HG03571 (cell line): ENCODE measurements around the gene DCAF5.
"Not testable (repeated sequence)": the region's sequence is repeated elsewhere in the genome, so short reads cannot be mapped to it uniquely, and the experiment has no call there.

Experiments
- ATAC-seq: cut with Tn5 transposase; IDR thresholded peaks from one replicate; pipeline ENCODE4 v1.9.1; 2021; ENCODE audit not compliant: unreplicated experiment

The DCAF5 gene

DNA sequence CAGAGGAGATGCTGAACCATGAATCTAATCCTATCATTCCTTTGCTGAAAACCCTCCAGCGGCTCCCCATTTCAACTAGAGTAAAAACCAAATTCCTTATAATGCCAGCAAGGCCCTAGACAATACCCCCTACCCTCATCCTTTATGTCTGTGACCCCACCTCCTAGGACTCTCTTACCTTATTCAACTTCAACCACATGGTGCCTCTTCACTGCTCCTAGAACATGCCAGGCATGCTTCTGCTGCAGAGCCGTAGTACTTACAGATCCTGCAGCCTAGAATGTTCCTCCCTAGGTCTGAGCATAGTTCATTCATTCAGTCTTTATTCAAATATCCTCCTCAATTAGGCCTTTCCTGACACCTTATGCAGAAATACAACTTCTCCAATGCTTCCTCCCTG is 54.9 kb downstream of the DCAF5 start:
- no peak for ATAC-seq

DNA sequence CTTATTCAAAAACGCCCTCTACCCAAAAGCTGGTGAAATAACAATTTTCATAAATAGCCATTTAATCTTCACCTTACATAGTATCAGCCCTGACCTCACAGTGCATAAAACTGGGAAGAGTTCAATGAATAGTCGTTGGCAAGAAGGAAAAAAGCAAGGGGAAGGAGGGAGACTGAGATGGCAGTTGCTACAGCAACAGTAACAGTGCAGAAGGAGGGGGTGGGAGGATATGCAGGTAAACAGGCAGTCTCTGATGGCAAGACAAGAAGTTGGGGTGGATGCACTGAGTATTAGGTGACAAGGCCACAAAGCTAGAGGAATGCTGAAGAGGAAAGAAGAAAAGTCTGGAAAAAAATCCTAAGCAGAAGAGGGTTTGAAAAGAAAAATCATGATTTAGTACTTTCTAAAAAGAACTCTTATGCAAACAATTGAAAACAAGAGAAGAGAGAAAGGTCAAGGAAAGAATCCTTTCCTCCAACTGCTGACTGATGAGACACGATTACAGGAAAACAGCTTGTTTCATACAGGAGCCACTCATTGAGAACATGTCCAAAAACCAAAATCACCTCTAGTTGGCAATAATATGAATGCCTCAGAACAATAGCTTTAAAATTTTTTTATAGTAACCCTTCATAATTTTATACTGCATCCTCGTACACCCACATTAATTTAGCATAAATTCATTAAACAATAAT is 56.0 kb downstream of the DCAF5 start:
- ATAC-seq = no peak

DNA sequence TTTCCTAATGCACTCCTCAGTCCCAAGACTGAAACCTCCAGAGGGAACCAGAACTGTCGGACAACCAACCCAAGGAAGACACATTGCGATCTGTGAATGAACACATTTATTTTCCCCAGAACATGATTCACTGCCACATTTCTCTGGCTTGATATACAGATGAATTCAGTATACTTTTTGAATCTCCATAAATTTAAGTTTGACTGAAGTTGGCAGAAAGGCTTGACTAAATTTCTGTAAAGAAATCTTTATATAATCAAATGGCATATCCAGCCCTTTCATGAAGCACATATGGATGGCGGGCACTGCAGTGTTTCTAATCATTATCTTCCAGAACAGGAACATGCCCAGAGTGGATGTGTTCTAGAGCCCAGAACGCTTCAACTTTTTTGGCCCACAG is 56.7 kb downstream of the DCAF5 start:
- no peak for ATAC-seq

DNA sequence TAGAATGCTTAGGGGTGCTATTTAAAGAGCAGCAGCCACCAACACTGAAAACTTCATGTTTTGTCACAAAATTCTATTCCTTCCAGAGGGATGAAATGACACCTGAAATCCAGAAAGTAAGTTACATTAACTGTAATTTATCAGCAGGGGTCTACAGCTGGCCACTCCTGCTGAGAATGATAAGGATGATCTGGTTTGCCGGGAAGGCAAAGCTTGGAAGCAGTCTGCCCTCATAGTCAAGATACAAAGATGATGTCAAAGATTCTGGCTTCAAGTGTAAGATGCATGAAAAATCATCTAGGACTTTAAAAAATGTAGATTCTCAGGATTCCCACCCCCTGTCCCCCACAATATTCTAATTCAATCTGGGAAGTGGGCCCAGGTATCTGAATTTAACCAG is 58.4 kb downstream of the DCAF5 start:
- no peak for ATAC-seq

DNA sequence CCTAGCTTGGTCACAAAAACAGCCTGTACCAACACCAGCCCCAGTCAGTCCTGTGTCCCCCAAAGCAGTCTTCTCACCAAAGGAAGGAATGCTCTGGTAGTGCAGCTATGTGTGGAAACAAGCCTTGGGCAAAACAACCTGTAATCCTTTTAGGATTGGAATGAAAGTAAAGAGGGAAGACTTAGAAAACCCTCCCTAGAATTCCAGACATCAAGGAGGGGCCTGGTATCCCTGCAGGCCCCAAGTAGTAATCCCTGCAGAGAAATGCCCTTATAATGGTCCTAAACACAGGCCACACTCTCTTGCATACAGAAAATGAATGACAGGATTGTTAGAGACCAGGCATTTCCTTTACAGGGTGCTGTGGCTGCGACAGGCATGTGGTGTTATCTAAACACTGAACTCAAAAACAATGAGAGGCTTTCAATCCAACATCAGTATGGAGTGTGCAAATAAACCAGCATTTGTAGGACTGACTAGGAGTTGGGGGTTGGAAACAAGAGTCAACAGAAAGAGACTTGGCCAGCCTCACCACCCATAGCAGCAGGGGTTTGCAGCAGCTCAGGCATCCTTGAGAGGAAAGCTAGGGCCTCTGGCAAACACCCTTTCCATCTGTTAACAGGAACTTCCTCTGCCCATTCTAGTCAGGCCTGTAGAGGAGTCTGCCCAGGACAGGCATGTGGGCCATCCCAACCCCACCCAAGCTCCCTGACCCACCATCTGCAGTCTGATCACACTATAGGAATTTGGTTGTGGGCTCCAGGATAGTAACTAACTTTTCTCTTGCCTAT is 59.1 kb downstream of the DCAF5 start:
- no peak for ATAC-seq

DNA sequence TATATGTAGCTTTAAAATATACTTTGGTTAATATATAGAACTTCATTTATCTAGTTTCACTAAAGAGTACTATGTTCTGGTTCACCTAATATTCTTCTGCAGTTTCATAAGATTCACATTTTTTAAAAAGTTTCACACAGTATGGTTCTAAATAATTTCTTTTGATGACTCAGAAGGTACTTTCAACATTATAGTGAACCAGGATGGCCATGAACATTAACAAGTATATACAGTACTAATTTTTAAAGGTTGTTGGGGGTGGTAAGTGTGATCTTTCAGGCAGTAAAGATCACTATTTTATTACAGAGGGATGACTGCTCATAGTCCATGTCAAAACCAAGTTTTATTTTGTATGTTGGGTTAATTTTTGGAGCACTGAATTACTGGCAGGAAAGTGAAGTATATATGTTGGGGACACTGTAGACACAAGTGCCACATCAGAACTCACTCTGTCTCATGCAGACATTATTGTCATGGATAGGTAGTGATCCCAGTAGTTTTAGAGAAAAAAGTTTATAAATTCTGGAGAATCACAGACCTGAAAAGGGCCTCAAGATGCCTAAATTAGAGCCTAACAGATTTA is 60.0 kb downstream of the DCAF5 start:
- ATAC-seq = no peak

DNA sequence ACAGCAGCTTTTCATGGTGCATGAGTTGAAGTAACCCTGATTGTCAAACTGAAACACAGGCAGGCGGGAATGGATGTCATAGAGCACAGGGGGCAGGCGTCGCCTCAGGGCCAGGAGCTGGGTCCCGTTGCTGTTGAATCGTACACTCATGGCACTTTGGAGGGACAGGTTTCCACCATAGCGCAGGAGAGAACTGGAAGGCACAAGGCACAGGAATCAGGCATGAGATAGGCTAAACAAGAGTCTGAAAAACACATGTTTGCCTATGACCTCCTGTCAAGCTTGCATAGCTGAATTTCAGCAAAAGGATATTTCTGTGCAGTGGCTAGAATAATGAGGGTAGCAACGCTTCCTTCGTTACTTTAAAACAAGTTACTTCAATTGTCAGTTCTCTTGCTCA is 61.2 kb downstream of the DCAF5 start:
- no peak for ATAC-seq

DNA sequence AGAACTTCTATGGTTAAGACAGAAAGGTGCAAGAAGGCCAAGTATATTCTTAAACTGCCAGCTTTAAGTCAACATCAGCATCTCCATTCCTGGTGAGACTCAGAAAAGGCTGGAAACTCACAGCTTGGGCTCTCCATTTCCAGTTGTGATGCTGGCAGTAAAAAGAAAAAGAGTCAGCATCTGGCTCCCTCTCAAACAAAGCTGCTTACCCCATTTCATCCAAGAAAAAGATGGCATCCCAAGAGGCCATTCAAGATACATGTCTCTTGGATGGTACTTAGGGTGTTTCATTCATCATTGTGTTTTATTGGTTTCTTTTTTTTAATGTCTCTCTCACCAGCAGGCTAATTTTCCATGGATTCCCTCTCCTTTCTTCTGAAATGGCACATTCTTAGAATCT is 61.9 kb downstream of the DCAF5 start:
- ATAC-seq = no peak

DNA sequence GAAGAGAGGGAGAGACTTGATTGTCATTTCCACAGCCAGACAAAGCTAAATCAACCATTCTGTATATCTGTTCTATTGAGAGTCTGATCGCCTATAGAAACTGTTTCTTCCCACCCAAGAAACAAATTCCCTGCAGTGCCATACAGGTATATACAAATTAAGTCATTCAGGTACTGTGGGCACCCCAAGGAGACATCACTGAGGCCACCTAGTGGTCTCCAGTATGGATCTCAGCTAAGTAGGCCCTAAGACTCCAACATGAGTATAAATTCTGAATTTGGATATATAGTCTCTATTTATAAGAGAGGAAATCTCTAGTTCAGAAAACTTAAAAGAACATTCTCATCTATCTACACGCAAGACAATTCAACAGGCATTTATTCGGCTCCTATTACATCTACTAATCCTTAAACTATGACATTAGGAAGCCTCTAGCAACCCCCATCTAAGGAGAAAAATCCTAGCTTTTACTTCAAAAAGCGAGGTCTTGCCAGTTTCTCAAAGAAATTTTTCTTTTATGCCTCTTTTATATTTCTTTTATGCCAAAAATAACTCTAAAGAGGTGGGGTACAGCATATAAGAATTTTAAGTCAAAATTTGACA is 62.6 kb downstream of the DCAF5 start:
- ATAC-seq = no peak

DNA sequence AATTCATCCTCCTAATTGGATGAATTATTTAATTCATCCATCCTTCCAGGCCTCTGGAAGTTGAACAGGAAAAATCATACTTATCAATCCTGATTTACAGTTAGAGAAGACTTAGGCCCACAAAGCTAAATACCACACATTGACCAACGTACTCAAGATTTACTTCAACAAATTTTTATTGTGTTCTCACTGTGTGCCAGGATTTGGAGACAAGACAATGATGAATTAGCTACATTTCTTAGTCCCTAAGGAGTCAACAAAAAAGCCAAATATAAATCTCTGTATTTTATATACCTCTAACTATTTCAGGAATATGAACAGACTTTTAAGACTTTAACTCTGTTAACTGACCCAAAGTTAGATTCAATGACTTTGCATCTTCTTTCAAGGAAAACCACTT is 63.9 kb downstream of the DCAF5 start:
- ATAC-seq = no peak

DNA sequence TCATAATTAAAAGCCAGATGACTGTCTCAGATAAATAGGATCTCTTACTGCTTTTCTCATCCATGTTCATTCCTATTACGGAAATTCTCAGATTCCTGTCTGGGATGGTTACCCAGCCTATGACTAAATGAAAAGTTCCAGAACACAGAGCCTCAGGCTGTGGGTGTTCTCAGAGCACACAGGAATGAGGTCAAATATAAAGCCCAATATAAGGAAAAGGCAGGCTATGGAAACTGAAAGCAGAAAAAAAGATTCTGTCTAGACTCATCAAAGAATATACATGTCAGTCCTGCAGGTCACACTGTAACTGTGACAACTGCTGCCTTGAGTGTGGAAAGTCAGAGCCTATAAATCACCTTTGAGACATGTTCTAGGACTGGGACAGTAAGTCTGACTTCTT is 64.3 kb downstream of the DCAF5 start:
- no peak for ATAC-seq

DNA sequence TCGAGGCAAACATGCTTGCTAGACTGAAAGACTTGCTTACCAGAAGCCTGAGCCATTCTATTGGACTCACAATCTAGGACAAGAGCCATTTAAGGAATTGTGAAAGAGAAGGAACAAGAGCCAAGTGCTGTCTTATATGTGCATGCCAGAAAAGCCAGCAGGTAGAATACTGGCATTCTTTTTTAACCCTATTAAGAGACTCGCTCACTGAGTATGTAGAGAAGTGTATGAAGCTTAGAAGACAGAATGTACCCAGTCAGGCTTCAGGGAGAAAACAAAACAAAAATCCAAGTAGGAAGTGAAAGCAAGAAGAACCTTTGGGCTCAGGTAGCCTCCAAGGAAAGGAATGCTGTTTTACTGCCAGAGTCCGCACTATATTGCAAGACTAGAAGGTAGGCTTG is 65.9 kb downstream of the DCAF5 start:
- no peak for ATAC-seq

DNA sequence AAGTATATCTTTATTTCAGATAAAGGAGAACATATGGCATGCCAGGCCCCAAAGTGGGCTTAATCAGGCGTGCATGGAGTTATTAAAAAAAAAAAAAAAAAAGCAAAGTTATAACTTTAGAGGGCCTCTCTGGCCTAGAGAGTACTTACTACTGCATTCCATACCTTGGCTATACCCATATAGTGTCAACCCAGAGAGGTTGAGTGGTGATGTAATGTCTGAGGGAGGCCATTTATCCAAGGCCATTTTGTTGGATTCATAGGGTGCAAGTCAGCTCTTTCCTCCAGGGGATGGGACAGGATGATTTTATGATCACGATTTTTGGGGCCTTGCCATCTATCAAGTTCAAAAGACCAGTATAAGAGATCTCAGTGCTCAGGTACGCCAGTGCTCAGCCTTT is 66.4 kb downstream of the DCAF5 start:
- ATAC-seq = no peak

DNA sequence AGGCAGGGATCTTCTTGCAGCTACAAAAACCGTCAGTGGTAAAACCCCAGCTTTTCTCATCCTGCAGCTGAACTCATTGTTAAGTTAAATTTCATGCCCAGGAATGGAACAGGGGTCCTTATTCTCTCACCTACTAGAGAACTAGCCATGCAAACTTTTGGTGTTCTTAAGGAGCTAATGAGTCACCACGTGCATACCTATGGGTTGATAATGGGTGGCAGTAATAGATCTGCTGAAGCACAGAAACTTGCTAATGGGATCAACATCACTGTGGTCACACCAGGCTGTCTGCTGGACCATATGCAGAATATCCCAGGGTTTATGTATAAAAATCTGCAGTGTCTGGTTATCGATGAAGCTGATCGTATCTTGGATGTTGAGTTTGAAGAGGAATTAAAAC is 68.9 kb downstream of the DCAF5 start:
- ATAC-seq = no peak

DNA sequence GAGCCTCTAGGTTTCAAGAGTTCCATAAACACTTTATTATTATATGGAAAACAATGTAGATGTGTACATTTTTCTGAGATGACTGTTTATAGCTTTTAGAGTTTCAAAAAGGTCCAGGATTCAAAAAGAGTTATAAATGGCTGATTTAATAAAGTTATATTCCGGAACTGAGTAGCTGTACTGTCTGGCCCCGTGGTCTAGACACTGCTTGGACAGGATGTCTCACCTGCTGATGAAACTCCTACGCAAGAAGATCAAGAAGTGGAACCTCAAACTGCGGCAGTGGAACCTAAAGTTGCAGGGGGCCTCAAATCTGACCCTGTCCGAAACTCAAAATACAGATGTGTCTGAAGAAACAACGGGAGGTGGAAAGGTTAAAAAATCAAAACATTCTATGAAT is 69.7 kb downstream of the DCAF5 start:
- ATAC-seq = no peak

DNA sequence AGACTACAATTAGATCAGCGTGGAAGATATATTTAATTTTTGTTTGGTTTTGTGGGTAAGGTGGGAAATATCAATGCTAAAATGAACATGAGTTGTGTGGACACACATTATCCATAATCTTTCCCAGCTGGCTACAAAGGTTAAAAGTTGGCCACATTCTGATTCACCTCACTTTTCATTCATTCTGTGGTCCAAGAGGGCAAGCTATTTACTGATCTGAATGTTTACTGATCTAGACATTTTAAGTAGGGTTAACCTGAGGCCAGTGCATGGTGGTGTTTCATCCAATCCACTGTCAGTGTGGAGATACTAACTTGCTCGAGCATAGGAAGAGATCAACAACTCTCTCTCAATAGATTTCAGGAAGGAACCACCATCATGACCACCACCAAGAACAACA is 71.6 kb downstream of the DCAF5 start:
- ATAC-seq = no peak

DNA sequence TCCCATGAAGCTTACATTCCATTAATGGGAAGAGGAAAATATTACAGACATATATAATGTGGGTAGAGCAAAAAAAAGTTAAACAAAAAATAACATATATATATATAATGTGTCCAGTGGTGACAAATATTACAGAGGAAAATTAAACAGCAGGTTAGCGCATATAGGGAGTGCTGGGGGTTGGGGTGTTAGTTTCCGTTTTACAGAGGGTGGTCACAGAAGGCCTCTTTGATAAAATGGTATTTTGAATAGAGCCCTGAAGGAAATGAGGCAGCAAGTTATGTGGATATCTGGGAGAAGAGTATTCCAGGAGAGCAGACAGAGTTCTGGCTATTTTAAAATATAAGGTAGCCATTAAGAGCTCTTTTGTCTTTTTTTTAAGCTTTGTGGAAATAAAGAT is 73.2 kb downstream of the DCAF5 start:
- ATAC-seq = no peak

DNA sequence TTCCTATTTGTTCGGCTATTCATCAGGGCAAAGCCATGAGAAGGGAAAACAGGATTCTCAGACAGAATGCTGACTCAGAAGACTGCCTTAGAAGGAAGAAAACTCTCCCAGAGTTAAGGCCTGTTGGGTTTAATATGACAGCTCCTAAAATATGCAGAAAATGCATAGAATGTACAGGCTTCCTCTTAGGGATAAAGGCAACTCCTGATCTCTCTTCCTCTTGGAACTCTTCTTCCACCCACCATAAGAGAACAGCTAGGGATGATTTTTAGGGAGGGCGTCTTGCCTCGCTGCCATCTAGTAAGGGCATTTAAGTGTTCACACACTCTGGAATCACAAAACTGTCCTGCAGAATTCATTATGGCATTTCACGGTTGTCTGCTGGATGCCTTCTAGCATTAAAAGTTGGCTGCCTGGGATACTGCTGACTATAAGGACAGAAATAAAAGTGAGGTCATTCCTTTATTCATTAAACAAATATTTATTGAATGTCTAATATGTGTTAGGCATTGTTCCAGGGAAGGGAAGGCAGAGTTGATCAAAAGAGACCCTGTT is 73.7 kb downstream of the DCAF5 start:
- ATAC-seq = no peak

DNA sequence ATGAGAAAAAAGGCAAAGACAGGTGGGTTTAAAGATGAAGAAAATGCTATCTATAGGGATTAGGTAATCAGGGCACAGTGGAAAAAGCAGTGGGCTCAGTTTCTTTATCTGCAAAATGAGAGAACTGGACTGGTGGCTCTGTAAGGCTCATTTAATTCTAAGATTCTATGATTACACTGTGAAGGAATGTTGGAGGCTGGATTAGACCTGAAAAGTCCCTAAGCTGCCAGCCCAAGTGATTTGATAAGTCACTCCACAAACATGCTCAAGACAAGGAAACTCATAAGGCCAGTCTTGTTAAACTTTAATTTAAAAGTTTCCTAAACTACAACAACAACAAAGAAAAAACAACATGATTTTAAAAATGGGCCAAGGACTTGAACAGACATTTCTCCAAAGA is 75.1 kb downstream of the DCAF5 start:
- ATAC-seq = no peak

DNA sequence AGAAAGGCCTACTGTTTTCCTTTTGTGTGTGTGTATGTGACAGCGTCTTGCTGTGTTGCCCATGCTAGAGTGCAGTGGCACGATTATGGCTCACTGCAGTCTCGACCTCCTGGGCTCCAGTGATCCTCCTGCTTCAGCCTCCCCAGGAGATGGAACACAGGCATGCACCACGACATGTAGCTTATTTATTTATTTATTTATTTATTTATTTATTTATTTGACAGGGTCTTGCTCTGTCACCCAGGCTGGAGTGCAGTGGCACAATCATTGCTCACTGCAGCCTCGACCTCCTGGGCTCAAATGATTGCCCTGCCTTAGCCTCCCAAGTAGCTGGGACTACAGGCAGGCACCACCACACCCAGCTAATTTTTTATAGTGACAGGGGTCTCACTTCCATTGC is 75.7 kb downstream of the DCAF5 start:
- ATAC-seq = not testable (repeated sequence)

DNA sequence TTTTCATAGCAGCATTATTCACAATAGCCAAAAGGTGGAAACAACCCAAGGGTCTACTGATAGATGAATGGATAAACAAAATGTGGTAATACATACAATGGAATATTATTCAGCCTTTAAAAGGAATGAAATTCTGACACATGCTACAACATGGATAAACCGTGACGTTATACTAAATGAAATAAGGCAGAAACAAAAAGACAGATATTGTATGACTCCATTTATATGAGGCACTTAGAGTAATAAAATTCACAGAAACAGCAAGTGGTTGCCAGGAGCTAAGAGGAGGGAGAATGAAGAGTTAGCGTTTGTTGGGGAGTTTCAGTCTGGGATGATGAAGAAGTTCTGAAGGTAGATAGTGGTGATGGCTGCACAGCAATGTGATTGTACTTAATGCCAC is 76.6 kb downstream of the DCAF5 start:
- ATAC-seq = no peak

DNA sequence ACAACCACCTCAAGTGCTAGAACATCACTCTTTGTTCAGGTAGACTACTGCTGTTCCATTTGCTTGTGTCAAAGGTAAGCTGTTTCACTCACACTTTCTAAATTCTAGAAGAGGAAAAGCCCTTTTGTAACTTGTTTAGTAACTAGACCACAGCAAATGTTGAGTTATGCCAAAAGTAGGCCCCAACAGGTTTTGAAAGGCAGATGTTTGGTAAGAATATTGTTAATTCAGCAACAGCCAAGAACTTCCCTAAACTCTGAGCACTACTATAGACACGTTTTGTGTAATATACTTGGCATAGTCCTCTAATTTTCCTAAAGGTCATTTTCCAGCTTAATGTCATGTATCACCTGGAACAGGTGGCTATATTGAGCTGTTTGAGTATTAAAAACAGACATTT is 79.0 kb downstream of the DCAF5 start:
- no peak for ATAC-seq
